Astrocyte (in vitro differentiated cells and primary cell): ENCODE results near the gene BPI. TPM values are rescaled to one million over a fixed set of nuclear protein-coding genes. Genes with fewer than 3 reads are reported as not detected.

ENCODE experiments used
- DNase-seq: peaks from one replicate; pipeline ENCODE4 v3.0.0-alpha.2; 2010; ENCODE audit warnings: low read depth
- FAIRE-seq: peaks from 2 replicates; lab custom pipeline; 2011; peaks lifted over from hg19 to GRCh38; lab: Jason Lieb, UNC
- H2AFZ ChIP-seq: 2 replicates; pipeline ENCODE4 v1.6.0; 2012; ENCODE audit warnings: low read depth, low read length, inconsistent platforms
- H3K27ac ChIP-seq: 2 replicates; pipeline ENCODE4 v1.5.1; 2011; ENCODE audit warnings: low read depth, low read length, inconsistent platforms
- H3K27me3 ChIP-seq: 2 replicates; pipeline ENCODE4 v1.6.0; 2011; ENCODE audit warnings: low read length, inconsistent platforms; ENCODE audit not compliant: insufficient read depth
- H3K36me3 ChIP-seq: 2 replicates; pipeline ENCODE4 v1.5.1; 2011; ENCODE audit warnings: low read length, inconsistent platforms; ENCODE audit not compliant: insufficient read depth
- H3K4me1 ChIP-seq: 2 replicates; pipeline ENCODE4 v1.5.1; 2011; ENCODE audit warnings: low read length, inconsistent platforms; ENCODE audit not compliant: insufficient read depth
- H3K4me2 ChIP-seq: 2 replicates; pipeline ENCODE4 v1.6.0; 2012; ENCODE audit warnings: low read length, inconsistent platforms
- H3K4me3 ChIP-seq: 2 replicates; pipeline ENCODE4 v1.5.1; 2011; ENCODE audit warnings: low read depth, mild to moderate bottlenecking, low read length, inconsistent platforms; ENCODE audit not compliant: insufficient read depth
- H3K79me2 ChIP-seq: 2 replicates; pipeline ENCODE4 v1.6.0; 2012; ENCODE audit warnings: mild to moderate bottlenecking, low read length, inconsistent platforms; ENCODE audit not compliant: insufficient read depth
- H3K9ac ChIP-seq: 2 replicates; pipeline ENCODE4 v1.6.0; 2012; ENCODE audit warnings: mild to moderate bottlenecking, low read length, inconsistent platforms
- H3K9me3 ChIP-seq: 2 replicates; pipeline ENCODE4 v1.5.1; 2012; ENCODE audit warnings: low read depth, mild to moderate bottlenecking, low read length, inconsistent platforms; ENCODE audit not compliant: insufficient read depth
- H4K20me1 ChIP-seq: 2 replicates; pipeline ENCODE4 v1.6.0; 2012; ENCODE audit warnings: low read length, inconsistent platforms; ENCODE audit not compliant: insufficient read depth
- H3K27ac Mint-ChIP-seq: one replicate; pipeline ENCODE4 v1.8.0; 2021; ENCODE audit warnings: mild to moderate bottlenecking, mixed read lengths; ENCODE audit not compliant: unreplicated experiment
- H3K27me3 Mint-ChIP-seq: one replicate; pipeline ENCODE4 v1.8.0; 2021; ENCODE audit warnings: low read depth, mixed read lengths; ENCODE audit not compliant: unreplicated experiment
- H3K36me3 Mint-ChIP-seq: one replicate; pipeline ENCODE4 v1.8.0; 2021; ENCODE audit warnings: low read depth, mixed read lengths; ENCODE audit not compliant: unreplicated experiment
- H3K4me1 Mint-ChIP-seq: one replicate; pipeline ENCODE4 v1.8.0; 2021; ENCODE audit warnings: low read depth, mixed read lengths; ENCODE audit not compliant: unreplicated experiment
- H3K4me3 Mint-ChIP-seq: one replicate; pipeline ENCODE4 v1.8.0; 2021; ENCODE audit warnings: mild to moderate bottlenecking, moderate library complexity, mixed read lengths; ENCODE audit not compliant: unreplicated experiment
- H3K9me3 Mint-ChIP-seq: one replicate; pipeline ENCODE4 v1.8.0; 2021; ENCODE audit warnings: mild to moderate bottlenecking, mixed read lengths; ENCODE audit not compliant: unreplicated experiment
- EZH2 ChIP-seq: IDR thresholded peaks from 2 replicates; pipeline ENCODE4 v1.6.1; 2012; ENCODE audit warnings: mild to moderate bottlenecking, low read length, inconsistent platforms; ENCODE audit not compliant: insufficient read depth
- total RNA-seq: library from RNA; stranded (reverse); gene quantifications from 2 replicates; pipeline ENCODE4 v1.2.1, GENCODE V29; 2021
- TF ChIP-seq, protein P1 (sequence below): IDR thresholded peaks from 2 replicates; pipeline ENCODE4 v1.5.1; 2011; ENCODE audit warnings: low read depth, mild to moderate bottlenecking, inconsistent platforms, low read length, moderate library complexity; ENCODE audit not compliant: insufficient read depth

The BPI gene
- total RNA-seq, 1 donor from 2014 or later: not detected

DNA sequence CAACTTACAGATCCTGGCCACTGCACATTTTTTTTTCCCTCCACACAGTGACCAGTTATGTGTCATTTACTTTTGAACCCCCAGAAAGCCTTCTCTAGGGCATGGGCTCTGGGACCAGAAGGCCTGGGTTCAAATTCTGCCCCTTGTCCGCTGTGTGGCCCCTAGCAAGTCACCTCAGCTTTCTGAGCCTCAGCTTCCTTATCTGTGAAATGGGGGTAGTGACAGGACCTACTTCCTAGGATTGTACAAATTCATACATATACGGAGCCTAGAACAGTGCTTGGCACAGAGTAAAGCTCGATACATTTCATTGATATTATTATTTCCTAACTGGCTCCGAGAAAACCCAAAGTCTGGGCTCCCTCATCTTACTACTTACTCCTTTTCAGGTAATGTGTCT, 1.6 kb downstream of the BPI start:
- no peaks in the 10 kb centered on the region for H3K36me3 ChIP-seq
- no peak overlapping the region for H3K4me3 Mint-ChIP-seq
- no peak overlapping the region for H3K4me2 ChIP-seq
- H3K4me1 ChIP-seq: peaks cover 12% of the 10 kb centered on the region
- H2AFZ ChIP-seq: no peak overlapping the region
- no peak for DNase-seq
- H3K4me3 ChIP-seq: no peak overlapping the region
- H3K27me3 ChIP-seq: peaks cover 8% of the 10 kb centered on the region
- no peak for FAIRE-seq
- TF ChIP-seq EZH2: no peak
- TF ChIP-seq, protein P1, sequence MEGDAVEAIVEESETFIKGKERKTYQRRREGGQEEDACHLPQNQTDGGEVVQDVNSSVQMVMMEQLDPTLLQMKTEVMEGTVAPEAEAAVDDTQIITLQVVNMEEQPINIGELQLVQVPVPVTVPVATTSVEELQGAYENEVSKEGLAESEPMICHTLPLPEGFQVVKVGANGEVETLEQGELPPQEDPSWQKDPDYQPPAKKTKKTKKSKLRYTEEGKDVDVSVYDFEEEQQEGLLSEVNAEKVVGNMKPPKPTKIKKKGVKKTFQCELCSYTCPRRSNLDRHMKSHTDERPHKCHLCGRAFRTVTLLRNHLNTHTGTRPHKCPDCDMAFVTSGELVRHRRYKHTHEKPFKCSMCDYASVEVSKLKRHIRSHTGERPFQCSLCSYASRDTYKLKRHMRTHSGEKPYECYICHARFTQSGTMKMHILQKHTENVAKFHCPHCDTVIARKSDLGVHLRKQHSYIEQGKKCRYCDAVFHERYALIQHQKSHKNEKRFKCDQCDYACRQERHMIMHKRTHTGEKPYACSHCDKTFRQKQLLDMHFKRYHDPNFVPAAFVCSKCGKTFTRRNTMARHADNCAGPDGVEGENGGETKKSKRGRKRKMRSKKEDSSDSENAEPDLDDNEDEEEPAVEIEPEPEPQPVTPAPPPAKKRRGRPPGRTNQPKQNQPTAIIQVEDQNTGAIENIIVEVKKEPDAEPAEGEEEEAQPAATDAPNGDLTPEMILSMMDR: no peak
- H3K27ac ChIP-seq: no peak overlapping the region
- peaks cover 3% of the 10 kb centered on the region for H3K9me3 Mint-ChIP-seq
- H4K20me1 ChIP-seq: no peaks in the 10 kb centered on the region
- H3K4me1 Mint-ChIP-seq: peaks cover 25% of the 10 kb centered on the region
- no peak overlapping the region for H3K9ac ChIP-seq
- H3K36me3 Mint-ChIP-seq: no peaks in the 10 kb centered on the region
- no peaks in the 10 kb centered on the region for H3K9me3 ChIP-seq
- no peak overlapping the region for H3K27ac Mint-ChIP-seq
- H3K27me3 Mint-ChIP-seq: peaks cover 29% of the 10 kb centered on the region
- no peaks in the 10 kb centered on the region for H3K79me2 ChIP-seq

DNA sequence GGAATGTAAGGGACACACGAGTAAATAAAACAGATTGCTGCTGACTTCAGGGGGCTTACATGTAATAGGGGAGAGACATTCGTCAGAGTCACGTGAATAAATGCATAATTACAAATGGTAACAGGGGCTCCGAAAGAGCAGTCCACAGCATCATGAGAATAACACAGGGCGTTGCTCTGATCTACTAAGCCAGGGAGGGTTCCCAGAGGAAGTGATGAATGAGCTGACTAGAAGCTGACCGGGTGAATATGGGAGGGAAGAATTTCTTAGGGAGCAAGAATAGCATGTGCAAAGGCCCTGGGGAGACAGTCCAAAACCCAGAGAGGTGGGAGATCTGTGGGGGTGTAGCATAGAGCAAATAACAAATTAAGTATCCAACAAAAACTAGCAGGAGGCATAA, 2.4 kb downstream of the BPI start:
- Histone ChIP-seq H3K4me1 (peaks cover 12% of the 10 kb centered on the region), H3K4me3 (no peak overlapping the region), H3K79me2 (no peaks in the 10 kb centered on the region), H4K20me1 (no peaks in the 10 kb centered on the region), H3K36me3 (no peaks in the 10 kb centered on the region), H3K27me3 (peaks cover 8% of the 10 kb centered on the region), H3K27ac (no peak overlapping the region), H3K4me2 (no peak overlapping the region), H3K9me3 (no peaks in the 10 kb centered on the region), H2AFZ (no peak overlapping the region), H3K9ac (no peak overlapping the region)
- TF ChIP-seq EZH2: no peak
- TF ChIP-seq, protein P1: no peak
- no peak for FAIRE-seq
- DNase-seq: no peak
- no peaks in the 10 kb centered on the region for H3K36me3 Mint-ChIP-seq
- H3K4me3 Mint-ChIP-seq: no peak overlapping the region
- H3K9me3 Mint-ChIP-seq: peaks cover 5% of the 10 kb centered on the region
- H3K27ac Mint-ChIP-seq: no peak overlapping the region
- H3K4me1 Mint-ChIP-seq: peaks cover 25% of the 10 kb centered on the region
- peaks cover 31% of the 10 kb centered on the region for H3K27me3 Mint-ChIP-seq

DNA sequence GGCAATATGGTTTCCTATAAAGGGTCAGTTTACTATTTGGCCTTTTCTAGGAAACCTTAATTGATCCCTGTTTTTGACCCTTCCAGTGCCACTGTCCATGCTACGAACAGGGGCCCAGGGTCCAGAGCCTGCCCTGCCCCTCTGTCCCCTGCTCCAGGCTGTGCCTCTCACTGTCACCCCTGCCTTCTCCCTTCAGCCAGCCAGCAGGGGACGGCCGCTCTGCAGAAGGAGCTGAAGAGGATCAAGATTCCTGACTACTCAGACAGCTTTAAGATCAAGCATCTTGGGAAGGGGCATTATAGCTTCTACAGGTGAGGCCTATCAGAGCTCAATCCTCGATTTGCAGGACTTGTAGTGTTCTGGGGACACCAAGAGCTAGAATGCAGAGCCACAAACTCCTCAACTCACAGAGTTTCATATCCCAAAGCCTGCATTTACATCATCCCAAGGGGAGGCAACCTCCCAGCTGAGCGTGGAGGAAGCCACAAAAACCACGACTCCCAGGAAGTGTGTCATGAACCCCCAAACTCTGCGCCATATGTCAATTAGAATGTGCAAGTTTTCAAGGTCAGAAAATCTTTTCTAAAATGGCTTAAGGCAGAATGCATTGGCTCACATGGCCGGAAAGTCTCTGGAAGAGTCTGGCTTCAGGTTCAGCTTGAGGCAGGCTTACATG, 3.6 kb downstream of the BPI start:
- Mint-ChIP-seq H3K27me3 (peaks cover 42% of the 10 kb centered on the region), H3K9me3 (peaks cover 5% of the 10 kb centered on the region), H3K36me3 (no peaks in the 10 kb centered on the region), H3K4me1 (peaks cover 25% of the 10 kb centered on the region), H3K4me3 (no peak overlapping the region), H3K27ac (no peak overlapping the region)
- FAIRE-seq (no peak), DNase-seq (peak; percentile 76)
- no peaks in the 10 kb centered on the region for H3K9me3 ChIP-seq
- H3K27ac ChIP-seq: no peak overlapping the region
- H3K4me2 ChIP-seq: peak overlapping the region; percentile 34
- H4K20me1 ChIP-seq: no peaks in the 10 kb centered on the region
- no peaks in the 10 kb centered on the region for H3K36me3 ChIP-seq
- peaks cover 8% of the 10 kb centered on the region for H3K27me3 ChIP-seq
- no peak overlapping the region for H3K9ac ChIP-seq
- TF ChIP-seq EZH2: no peak
- TF ChIP-seq, protein P1: no peak
- peaks cover 12% of the 10 kb centered on the region for H3K4me1 ChIP-seq
- H2AFZ ChIP-seq: peak overlapping the region; percentile 3
- no peak overlapping the region for H3K4me3 ChIP-seq
- no peaks in the 10 kb centered on the region for H3K79me2 ChIP-seq
